Measurements from ENCODE around the gene SEMA4D.

DNA sequence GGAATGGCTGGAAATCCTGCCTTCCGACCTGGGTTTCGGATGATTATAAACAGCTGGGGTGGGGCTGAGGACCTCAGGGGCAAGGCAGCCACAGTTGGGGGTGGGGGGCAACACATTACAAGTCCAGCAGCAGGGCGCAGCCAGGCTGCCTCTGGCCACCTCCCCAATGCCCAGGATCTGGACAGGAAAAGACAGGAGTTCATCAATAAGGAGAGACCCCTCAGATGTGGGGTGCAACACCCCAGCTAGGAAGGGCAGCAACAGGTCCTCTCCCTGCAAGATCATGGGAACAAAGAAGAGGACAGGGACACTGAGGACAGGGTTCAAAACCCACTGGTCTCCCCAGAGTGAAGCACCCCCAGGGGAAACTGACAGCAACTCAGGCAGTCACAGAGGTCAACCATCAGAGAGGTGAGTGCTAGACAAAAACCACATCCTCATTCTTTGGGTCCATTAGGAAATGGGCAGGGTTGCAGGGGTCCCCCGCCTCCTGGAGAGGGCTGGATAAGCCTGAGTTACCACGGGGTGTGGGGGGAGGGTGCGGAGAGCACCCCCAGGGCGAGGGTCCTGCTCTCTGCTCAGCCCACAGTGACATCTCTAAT, 33.5 kb downstream of the SEMA4D start:
- TF ChIP-seq, protein P1, sequence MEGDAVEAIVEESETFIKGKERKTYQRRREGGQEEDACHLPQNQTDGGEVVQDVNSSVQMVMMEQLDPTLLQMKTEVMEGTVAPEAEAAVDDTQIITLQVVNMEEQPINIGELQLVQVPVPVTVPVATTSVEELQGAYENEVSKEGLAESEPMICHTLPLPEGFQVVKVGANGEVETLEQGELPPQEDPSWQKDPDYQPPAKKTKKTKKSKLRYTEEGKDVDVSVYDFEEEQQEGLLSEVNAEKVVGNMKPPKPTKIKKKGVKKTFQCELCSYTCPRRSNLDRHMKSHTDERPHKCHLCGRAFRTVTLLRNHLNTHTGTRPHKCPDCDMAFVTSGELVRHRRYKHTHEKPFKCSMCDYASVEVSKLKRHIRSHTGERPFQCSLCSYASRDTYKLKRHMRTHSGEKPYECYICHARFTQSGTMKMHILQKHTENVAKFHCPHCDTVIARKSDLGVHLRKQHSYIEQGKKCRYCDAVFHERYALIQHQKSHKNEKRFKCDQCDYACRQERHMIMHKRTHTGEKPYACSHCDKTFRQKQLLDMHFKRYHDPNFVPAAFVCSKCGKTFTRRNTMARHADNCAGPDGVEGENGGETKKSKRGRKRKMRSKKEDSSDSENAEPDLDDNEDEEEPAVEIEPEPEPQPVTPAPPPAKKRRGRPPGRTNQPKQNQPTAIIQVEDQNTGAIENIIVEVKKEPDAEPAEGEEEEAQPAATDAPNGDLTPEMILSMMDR (conservative IDR thresholded peaks at IDR 0.05) = no peak
- no peak for TF ChIP-seq EZH2 (IDR thresholded peaks at IDR 0.05; ENCODE audit: low read depth)

Data from PC-9 (cell line).